Rectal smooth muscle tissue (tissue), 1 donor: ENCODE data around the gene RUFY1.
"Not testable (repeated sequence)": the region's sequence is repeated elsewhere in the genome, so short reads cannot be mapped to it uniquely, and the experiment has no call there.

Source experiments
- H3K27ac ChIP-seq: one replicate; pipeline ENCODE4 v1.7.0; 2013; ENCODE audit warnings: low read depth, low read length, inconsistent platforms
- H3K27me3 ChIP-seq: one replicate; pipeline ENCODE4 v1.7.0; 2013; ENCODE audit warnings: low read length; ENCODE audit not compliant: control insufficient read depth, insufficient read depth
- H3K36me3 ChIP-seq: one replicate; pipeline ENCODE4 v1.7.0; 2013; ENCODE audit warnings: low read length; ENCODE audit not compliant: control insufficient read depth, insufficient read depth
- H3K4me1 ChIP-seq: one replicate; pipeline ENCODE4 v1.7.0; 2013; ENCODE audit warnings: low read length; ENCODE audit not compliant: control insufficient read depth, insufficient read depth
- H3K4me3 ChIP-seq: one replicate; pipeline ENCODE4 v1.7.0; 2013; ENCODE audit warnings: low read length
- H3K9ac ChIP-seq: one replicate; pipeline ENCODE4 v1.7.0; 2013; ENCODE audit warnings: low read length

The RUFY1 gene

DNA sequence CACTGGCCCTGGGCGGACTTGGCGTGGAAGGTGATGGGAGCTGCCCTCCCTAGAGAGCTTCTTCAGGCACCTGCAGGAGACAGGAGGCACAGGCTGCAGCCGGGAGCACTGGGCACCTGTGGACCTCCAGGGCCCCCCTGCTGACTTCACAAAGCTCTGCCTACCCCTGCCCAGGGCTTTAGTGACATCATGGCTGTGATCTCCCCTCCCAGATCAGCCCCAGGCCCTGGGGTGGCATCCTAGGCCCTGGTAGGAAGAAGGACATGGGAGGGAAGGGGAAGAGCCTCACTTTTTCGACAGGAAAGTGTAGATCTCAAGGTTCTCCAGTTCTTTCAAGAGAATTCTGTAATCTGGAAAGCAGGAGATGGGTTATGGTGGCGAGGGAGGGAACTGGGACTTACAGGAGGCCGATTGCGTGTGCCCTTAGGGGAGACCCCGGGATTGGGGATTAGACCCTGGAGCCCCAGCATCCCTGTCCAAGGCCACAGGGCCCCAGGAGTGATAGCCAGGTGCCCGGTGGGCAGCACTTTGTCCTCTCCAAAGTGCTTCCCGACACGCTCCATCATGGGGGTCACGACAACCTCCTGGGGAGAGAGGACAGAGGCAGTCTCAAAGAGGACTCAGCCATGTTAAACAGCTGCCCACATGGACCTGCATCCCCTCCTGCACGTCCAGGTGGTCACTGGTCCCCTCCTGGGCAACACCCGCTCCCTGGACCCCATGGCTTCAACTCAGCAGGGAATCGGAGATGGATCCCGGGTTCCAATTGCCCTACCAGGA, 93.0 kb downstream of the RUFY1 start:
- not testable (repeated sequence) for H3K4me3 ChIP-seq, H3K4me1 ChIP-seq, H3K36me3 ChIP-seq, H3K27me3 ChIP-seq, H3K9ac ChIP-seq, H3K27ac ChIP-seq

DNA sequence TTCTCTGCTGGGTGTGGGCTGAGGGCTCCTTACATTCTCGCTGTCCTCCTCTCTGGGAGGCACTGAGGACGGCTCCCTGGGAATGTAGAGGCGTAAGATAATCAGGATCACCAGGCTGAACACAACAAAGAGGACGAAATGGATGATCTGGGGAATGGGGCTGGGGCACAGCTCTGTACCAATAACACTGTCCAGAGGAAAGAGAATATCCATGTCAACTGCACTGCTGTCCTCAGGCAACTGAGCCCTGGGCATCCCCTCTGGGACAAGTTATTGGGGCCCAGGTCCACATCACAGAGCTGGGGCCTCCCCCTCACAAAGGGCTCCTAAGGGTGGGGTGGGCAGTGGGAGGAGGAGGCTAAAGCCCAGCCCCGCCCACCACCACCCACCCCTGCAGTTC, 94.4 kb downstream of the RUFY1 start:
- not testable (repeated sequence) for H3K27ac ChIP-seq, H3K9ac ChIP-seq, H3K4me3 ChIP-seq, H3K4me1 ChIP-seq, H3K27me3 ChIP-seq, H3K36me3 ChIP-seq

DNA sequence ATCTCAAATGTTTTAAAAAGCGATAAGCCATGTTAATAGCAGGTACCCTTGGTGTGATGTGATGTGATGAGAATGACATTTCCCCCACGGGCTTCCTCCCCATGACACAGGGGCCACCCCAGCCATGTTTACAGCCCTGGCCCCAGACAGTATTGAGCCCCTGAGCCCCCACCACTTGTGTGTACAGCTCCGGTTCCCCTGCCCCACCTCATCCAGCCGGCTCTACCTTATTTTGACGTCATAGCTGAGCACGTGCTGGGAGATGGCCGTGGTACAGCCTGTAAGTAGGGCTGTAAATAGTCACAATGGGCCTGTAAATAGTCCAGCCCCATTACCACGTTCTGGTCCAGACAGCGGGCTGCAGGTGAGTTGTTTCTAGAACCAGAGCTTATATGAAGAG, 98.1 kb downstream of the RUFY1 start:
- no peaks in the 10 kb centered on the region for H3K27me3 ChIP-seq
- no peak overlapping the region for H3K9ac ChIP-seq
- H3K36me3 ChIP-seq = no peaks in the 10 kb centered on the region
- H3K4me1 ChIP-seq = no peaks in the 10 kb centered on the region
- H3K27ac ChIP-seq = no peak overlapping the region
- no peak overlapping the region for H3K4me3 ChIP-seq

DNA sequence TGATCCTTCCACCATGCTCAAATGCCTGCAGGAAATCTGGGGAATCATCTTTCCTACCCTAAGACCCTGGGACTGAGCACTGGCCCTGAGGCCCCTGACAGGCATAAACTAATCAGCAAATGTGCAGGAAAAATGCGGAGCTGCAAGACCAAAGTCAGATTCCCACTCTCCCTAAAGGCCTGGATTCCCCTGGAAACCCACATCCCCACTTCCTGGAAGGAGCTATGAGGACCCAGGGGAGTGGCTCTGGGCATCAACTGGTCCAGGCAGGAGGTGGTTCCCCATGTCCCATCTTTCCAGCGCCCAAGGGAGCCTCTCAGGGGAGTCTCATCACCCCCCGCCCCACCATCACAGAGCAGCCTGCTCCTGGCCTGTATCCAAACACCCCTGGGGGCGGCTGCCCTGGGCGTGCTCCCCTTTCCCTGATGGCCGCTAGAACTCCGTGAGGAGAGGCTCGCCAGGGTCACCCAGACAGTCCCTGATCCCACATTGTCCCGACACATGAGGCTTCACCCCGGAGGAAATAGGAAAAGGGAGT, 98.9 kb downstream of the RUFY1 start:
- H3K27ac ChIP-seq, H3K4me3 ChIP-seq, H3K27me3 ChIP-seq, H3K4me1 ChIP-seq, H3K36me3 ChIP-seq, H3K9ac ChIP-seq: not testable (repeated sequence)

DNA sequence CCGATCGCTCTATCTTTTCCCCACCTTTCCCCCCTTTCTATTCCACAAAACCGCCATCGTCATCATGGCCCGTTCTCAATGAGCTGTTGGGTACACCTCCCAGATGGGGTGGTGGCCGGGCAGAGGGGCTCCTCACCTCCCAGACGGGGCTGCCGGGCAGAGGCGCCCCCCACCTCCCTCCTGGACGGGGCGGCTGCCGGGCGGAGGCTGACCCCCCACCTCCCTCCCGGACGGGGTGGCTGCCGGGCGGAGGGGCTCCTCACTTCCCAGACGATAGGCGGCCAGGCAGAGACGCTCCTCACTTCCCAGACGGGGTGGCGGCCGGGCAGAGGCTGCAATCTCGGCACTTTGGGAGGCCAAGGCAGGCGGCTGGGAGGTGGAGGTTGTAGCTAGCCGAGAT, 99.9 kb downstream of the RUFY1 start:
- not testable (repeated sequence) for H3K36me3 ChIP-seq, H3K9ac ChIP-seq, H3K4me1 ChIP-seq, H3K27ac ChIP-seq, H3K4me3 ChIP-seq, H3K27me3 ChIP-seq

DNA sequence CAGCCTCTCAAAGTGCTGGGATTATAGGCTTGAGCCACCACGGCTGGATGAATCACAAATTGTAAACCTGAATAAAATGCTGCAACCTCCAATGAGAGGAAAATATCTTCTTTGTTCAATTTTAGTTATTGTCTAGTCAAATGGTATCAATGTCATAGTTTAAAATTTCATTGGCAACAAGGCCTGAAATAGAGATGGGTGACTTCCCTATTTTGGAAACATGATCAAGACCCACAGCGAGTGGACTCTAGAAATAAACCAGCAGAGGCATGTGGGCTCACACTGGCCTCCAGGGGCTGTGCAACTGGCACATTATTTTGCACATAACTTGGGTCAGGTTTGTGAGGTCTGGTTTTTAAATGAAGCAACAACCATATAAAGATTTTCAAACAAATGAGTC, 102.8 kb downstream of the RUFY1 start:
- H3K9ac ChIP-seq, H3K4me3 ChIP-seq, H3K27ac ChIP-seq, H3K27me3 ChIP-seq, H3K36me3 ChIP-seq, H3K4me1 ChIP-seq: not testable (repeated sequence)

DNA sequence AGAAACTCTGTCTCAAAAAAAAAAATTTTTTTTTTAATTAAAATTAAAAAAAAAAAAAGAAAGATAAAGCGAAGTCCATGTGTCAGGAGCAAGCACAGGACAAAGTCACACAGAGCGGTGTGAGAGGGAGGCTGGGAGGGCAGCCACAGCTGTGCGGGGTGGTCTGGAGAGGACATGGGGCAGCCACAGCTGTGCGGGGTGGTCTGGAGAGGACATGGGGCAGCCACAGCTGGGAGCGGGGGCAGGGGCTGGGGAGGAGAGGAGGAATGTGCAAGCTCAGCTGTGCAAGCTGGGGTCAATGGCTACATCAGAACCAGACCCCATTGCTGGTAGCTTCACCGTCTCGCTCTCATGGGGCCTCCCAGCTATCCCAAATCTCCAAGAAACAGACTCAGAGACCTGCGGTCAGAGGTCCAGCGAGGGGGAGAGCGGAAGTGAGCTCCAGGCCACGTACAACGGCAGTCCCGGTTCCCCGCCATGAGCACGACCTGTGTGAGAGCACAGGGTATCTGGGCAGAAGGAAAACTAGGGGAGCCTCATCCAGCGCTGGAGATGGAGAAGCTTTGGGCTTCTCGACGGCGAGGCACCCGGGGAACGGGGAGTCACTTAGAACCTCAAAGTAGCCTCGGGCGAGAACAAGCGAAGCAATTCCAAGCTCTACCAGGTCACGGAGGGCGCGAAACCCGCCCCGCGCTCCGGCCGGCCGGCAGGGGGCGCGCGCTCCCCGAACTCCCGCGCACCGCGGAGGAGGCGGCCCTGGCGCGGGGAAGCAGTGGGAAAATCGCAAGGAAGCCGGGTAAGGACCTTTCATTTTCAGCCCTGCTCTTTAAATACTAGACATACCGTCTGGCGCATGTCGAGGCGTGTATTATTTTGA, 107.2 kb downstream of the RUFY1 start:
- not testable (repeated sequence) for H3K4me3 ChIP-seq, H3K4me1 ChIP-seq, H3K27ac ChIP-seq, H3K9ac ChIP-seq, H3K27me3 ChIP-seq, H3K36me3 ChIP-seq

DNA sequence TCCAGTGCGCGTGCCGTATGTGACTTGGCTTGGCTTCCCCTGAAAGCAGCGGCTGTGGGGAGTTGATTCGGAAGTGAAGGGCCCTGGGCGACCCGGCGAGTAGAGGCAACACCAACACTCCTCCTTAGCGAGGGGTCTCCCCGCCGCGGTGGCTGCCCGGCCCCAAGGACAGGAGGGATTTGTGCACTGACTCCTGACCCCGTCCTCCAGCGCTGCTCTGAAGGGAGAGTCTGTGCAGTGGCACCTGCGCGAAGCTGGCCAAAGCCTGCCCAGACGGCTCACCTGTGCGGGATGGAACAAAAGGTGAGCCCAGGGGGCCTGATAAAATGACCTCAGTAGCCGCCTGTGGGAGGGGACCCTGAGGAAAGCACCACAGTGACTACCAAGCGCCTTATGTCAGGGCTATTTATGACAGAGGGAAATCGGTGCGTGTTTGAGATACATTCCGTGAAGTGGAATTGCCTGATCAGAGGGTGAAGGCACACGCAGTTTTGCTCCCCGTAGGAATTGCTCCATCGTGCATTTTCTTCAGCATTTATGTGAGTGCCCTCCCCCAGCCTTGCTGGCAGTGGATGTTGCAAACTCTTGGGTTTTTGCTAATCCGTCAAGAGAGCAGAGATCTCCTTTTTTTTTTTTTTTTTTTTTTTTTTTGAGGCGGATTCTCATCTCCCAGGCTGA, 108.0 kb downstream of the RUFY1 start:
- not testable (repeated sequence) for H3K36me3 ChIP-seq, H3K9ac ChIP-seq, H3K4me1 ChIP-seq, H3K27me3 ChIP-seq
- Histone ChIP-seq H3K4me3 (peak overlapping the region; percentile 82), H3K27ac (peak overlapping the region; percentile 11)
